SK-N-SH (cell line): ENCODE measurements around the gene PKP2. TPM values are rescaled to one million over a fixed set of nuclear protein-coding genes. Genes with fewer than 3 reads are reported as not detected.
A peak's percentile ranks its signal among the peaks of the same experiment; 100 is the strongest.

Experiments used
- CTCF ChIA-PET: fragments of 300-600, 350-600 bp; formaldehyde crosslinking; extraction: SDS; loops from one replicate; lab custom pipeline; 2021; lab: Yijun Ruan, JAX
- POLR2A ChIA-PET: fragments of 350-600 bp; sonication (Branson Sonifier 250); formaldehyde crosslinking; extraction: SDS; loops from one replicate; lab custom pipeline; 2020; ENCODE audit warnings: antibody characterized with exemption, inconsistent platforms; lab: Yijun Ruan, JAX
- DNase-seq: peaks from one replicate; pipeline ENCODE4 v3.0.0; 2012
- H2AFZ ChIP-seq: fragments of 200-600 bp; sonication (generic); 2 replicates; pipeline ENCODE4 v1.8.1; 2016; ENCODE audit warnings: antibody characterized with exemption, mild to moderate bottlenecking, low read depth
- H3F3A ChIP-seq: fragments of 200-600 bp; sonication (generic); replicated peaks from 2 replicates; pipeline ENCODE3; 2016; ENCODE audit warnings: antibody characterized with exemption, mild to moderate bottlenecking; ENCODE audit not compliant: insufficient read depth
- H3K27ac ChIP-seq, 2 experiments: fragments of 200-500 bp in 1 of 2; fragments of 200-600 bp in 1 of 2; sonication (Bioruptor generic) in 1 of 2; sonication (generic), shearing (Covaris generic) in 1 of 2; 2 replicates each; pipeline versions ENCODE4 v1.5.1 to v1.6.1; 2014 to 2016; ENCODE audit warnings: low read depth in 2 of 2, inconsistent platforms in 1 of 2, low read length in 1 of 2, mild to moderate bottlenecking in 1 of 2, mixed read lengths in 1 of 2
- H3K27me3 ChIP-seq: fragments of 200-600 bp; sonication (generic), shearing (Covaris generic); 2 replicates; pipeline ENCODE4 v1.6.1; 2016; ENCODE audit warnings: mixed run types; ENCODE audit not compliant: insufficient read depth
- H3K36me3 ChIP-seq, 2 experiments: fragments of 200-500 bp in 1 of 2; fragments of 200-600 bp in 1 of 2; sonication (Bioruptor generic) in 1 of 2; sonication (generic) in 1 of 2; replicated peaks in 1 of 2; 2 replicates each; pipeline versions ENCODE3 to v1.5.1; 2014 to 2016; ENCODE audit warnings: low read length in 1 of 2, mild to moderate bottlenecking in 1 of 2; ENCODE audit not compliant: insufficient read depth in 2 of 2, control insufficient read depth in 1 of 2
- H3K4me1 ChIP-seq, 2 experiments: fragments of 200-500 bp in 1 of 2; fragments of 200-600 bp in 1 of 2; sonication (Bioruptor generic) in 1 of 2; sonication (generic), shearing (Covaris generic) in 1 of 2; 2 replicates each; pipeline versions ENCODE4 v1.5.1 to v1.6.1; 2014 to 2016; ENCODE audit warnings: low read depth in 1 of 2, low read length in 1 of 2, mixed run types in 1 of 2; ENCODE audit not compliant: insufficient read depth in 2 of 2, control insufficient read depth in 1 of 2
- H3K4me2 ChIP-seq: fragments of 200-600 bp; sonication (generic), shearing (Covaris generic); 2 replicates; pipeline ENCODE4 v1.6.1; 2017; ENCODE audit warnings: mixed run types
- H3K4me3 ChIP-seq, 2 experiments: fragments of 200-500 bp in 1 of 2; fragments of 200-600 bp in 1 of 2; sonication (Bioruptor generic) in 1 of 2; sonication (generic), shearing (Covaris generic) in 1 of 2; 2 replicates each; pipeline versions ENCODE4 v1.5.1 to v1.8.1; 2014 to 2016; ENCODE audit warnings: low read depth in 2 of 2, inconsistent platforms in 1 of 2, low read length in 1 of 2, mild to moderate bottlenecking in 1 of 2, mixed read lengths in 1 of 2, moderate library complexity in 1 of 2
- H3K79me2 ChIP-seq: fragments of 200-600 bp; sonication (generic); 2 replicates; pipeline ENCODE4 v1.8.1; 2017; ENCODE audit warnings: mild to moderate bottlenecking; ENCODE audit not compliant: insufficient read depth
- H3K9ac ChIP-seq: fragments of 200-600 bp; sonication (generic); 2 replicates; pipeline ENCODE4 v1.6.1; 2017; ENCODE audit warnings: mixed run types
- H3K9me2 ChIP-seq: fragments of 200-600 bp; sonication (generic); 2 replicates; pipeline ENCODE4 v1.6.1; 2017; ENCODE audit warnings: mixed run types
- H3K9me3 ChIP-seq: fragments of 200-600 bp; sonication (generic); 2 replicates; pipeline ENCODE4 v1.6.1; 2017; ENCODE audit warnings: mixed run types, mild to moderate bottlenecking, moderate library complexity
- H4K20me1 ChIP-seq: fragments of 200-600 bp; sonication (generic); 2 replicates; pipeline ENCODE4 v1.6.1; 2017; ENCODE audit warnings: mild to moderate bottlenecking, mixed run types; ENCODE audit not compliant: insufficient read depth
- CTCF ChIP-seq: fragments of 200-600 bp; sonication (generic); IDR thresholded peaks from 2 replicates; pipeline ENCODE4 v1.6.1; 2017; ENCODE audit warnings: antibody characterized with exemption, mild to moderate bottlenecking, moderate library complexity
- ELF1 ChIP-seq: IDR thresholded peaks from 2 replicates; pipeline ENCODE4 v1.4.0; 2012
- EZH2phosphoT487 ChIP-seq: fragments of 200-600 bp; sonication (generic); IDR thresholded peaks from 2 replicates; pipeline ENCODE4 v1.6.1; 2017; ENCODE audit warnings: low read depth, mixed run types, mild to moderate bottlenecking, antibody characterized with exemption, moderate library complexity, borderline replicate concordance
- FOXM1 ChIP-seq: IDR thresholded peaks from 2 replicates; pipeline ENCODE4 v1.4.0; 2012; ENCODE audit warnings: low read depth, mild to moderate bottlenecking
- GATA2 ChIP-seq: sonication (generic); formaldehyde crosslinking; IDR thresholded peaks from 2 replicates; pipeline ENCODE4 v1.5.0; 2020; ENCODE audit warnings: mild to moderate bottlenecking, missing genetic modification reagents
- JUND ChIP-seq: IDR thresholded peaks from 2 replicates; pipeline ENCODE4 v1.4.0; 2012
- MAX ChIP-seq: IDR thresholded peaks from 2 replicates; pipeline ENCODE4 v1.4.0; 2012; ENCODE audit warnings: low read depth
- MXI1 ChIP-seq: IDR thresholded peaks from 2 replicates; pipeline ENCODE4 v1.6.1; 2012; ENCODE audit warnings: mild to moderate bottlenecking, low read depth, low read length, improper control_type of control experiment
- NFIC ChIP-seq: IDR thresholded peaks from 2 replicates; pipeline ENCODE4 v1.4.0; 2012; ENCODE audit warnings: borderline replicate concordance
- SMC3 ChIP-seq: IDR thresholded peaks from 2 replicates; pipeline ENCODE4 v1.6.1; 2012; ENCODE audit warnings: low read depth, low read length, improper control_type of control experiment
- TAF1 ChIP-seq: IDR thresholded peaks from 2 replicates; pipeline ENCODE4 v1.6.1; 2012; ENCODE audit warnings: low read depth, mild to moderate bottlenecking, low read length, moderate library complexity, borderline replicate concordance
- TCF12 ChIP-seq: IDR thresholded peaks from 2 replicates; pipeline ENCODE4 v1.4.0; 2012
- TEAD4 ChIP-seq: IDR thresholded peaks from 2 replicates; pipeline ENCODE4 v1.4.0; 2012; ENCODE audit warnings: mild to moderate bottlenecking, borderline replicate concordance; ENCODE audit not compliant: insufficient read depth
- polyA plus RNA-seq, 3 experiments: library from polyadenylated mRNA; depleted of rRNA; stranded (reverse); fragments of >200 nt; gene quantifications; 2 replicates each; pipeline ENCODE4 v1.2.3, GENCODE V29; 2012
- TF ChIP-seq, protein P1 (sequence below): IDR thresholded peaks from 2 replicates; pipeline ENCODE4 v1.4.0; 2012; ENCODE audit warnings: low read depth, borderline replicate concordance
- TF ChIP-seq, protein P2 (sequence below): IDR thresholded peaks from 2 replicates; pipeline ENCODE4 v1.6.1; 2012; ENCODE audit warnings: mild to moderate bottlenecking, low read depth, low read length, moderate library complexity

PKP2 gene
- polyA plus RNA-seq, 1 of the 3 experiments (the other 2 are of a cell fraction), result 0.10 TPM

- TF ChIP-seq, protein P1, sequence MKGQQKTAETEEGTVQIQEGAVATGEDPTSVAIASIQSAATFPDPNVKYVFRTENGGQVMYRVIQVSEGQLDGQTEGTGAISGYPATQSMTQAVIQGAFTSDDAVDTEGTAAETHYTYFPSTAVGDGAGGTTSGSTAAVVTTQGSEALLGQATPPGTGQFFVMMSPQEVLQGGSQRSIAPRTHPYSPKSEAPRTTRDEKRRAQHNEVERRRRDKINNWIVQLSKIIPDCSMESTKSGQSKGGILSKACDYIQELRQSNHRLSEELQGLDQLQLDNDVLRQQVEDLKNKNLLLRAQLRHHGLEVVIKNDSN, result no peak
- TF ChIP-seq NFIC (no peak), CTCF (no peak), MAX (no peak), EZH2phosphoT487 (no peak), MXI1 (no peak), FOXM1 (no peak), TCF12 (no peak), JUND (no peak), TAF1 (no peak), GATA2 (CRISPR knock-in tag) (no peak), SMC3 (no peak), TEAD4 (no peak), ELF1 (no peak)
- TF ChIP-seq, protein P2, sequence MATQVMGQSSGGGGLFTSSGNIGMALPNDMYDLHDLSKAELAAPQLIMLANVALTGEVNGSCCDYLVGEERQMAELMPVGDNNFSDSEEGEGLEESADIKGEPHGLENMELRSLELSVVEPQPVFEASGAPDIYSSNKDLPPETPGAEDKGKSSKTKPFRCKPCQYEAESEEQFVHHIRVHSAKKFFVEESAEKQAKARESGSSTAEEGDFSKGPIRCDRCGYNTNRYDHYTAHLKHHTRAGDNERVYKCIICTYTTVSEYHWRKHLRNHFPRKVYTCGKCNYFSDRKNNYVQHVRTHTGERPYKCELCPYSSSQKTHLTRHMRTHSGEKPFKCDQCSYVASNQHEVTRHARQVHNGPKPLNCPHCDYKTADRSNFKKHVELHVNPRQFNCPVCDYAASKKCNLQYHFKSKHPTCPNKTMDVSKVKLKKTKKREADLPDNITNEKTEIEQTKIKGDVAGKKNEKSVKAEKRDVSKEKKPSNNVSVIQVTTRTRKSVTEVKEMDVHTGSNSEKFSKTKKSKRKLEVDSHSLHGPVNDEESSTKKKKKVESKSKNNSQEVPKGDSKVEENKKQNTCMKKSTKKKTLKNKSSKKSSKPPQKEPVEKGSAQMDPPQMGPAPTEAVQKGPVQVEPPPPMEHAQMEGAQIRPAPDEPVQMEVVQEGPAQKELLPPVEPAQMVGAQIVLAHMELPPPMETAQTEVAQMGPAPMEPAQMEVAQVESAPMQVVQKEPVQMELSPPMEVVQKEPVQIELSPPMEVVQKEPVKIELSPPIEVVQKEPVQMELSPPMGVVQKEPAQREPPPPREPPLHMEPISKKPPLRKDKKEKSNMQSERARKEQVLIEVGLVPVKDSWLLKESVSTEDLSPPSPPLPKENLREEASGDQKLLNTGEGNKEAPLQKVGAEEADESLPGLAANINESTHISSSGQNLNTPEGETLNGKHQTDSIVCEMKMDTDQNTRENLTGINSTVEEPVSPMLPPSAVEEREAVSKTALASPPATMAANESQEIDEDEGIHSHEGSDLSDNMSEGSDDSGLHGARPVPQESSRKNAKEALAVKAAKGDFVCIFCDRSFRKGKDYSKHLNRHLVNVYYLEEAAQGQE, result no peak
- H3K9ac ChIP-seq, result no peak overlapping the region
- no peaks in the 10 kb centered on the region for H3K27me3 ChIP-seq
- no peaks in the 10 kb centered on the region for H3K9me3 ChIP-seq
- H3K4me2 ChIP-seq, result no peak overlapping the region
- H3K36me3 ChIP-seq, result no peaks in the 10 kb centered on the region
- DNase-seq, result no peak
- no peak overlapping the region for H2AFZ ChIP-seq
- no peaks in the 10 kb centered on the region for H3F3A ChIP-seq
- H3K9me2 ChIP-seq, result no peaks in the 10 kb centered on the region
- H4K20me1 ChIP-seq, result no peaks in the 10 kb centered on the region
- no peaks in the 10 kb centered on the region for H3K79me2 ChIP-seq
- H3K27ac ChIP-seq, result peak overlapping the region in 1 of 2 experiments; percentile 85; a peak in 2 of 4 replicates
- H3K4me3 ChIP-seq, result no peak overlapping the region
- POLR2A ChIA-PET, result no interaction called here
- H3K4me1 ChIP-seq, result peaks cover 0 to 5% of the 10 kb centered on the region in 2 experiments; a peak in 2 of 4 replicates
- CTCF ChIA-PET, result interaction anchor here (0.8 to 2.3 kb wide), 5 partner anchors 13 to 91 kb away, joined by 3 to 13 read pairs (median 6); partner anchors contain the start of gene YARS2
Observed at GRCh38 chr12:32843528-32844095, 53.0 kb downstream of the PKP2 start.
